HEK293T (cell line): ENCODE results near the gene AP3D1.
A peak's percentile ranks its signal among the peaks of the same experiment; 100 is the strongest.

Source experiments
- CTCF ChIA-PET: fragments of 350-600 bp; formaldehyde crosslinking; extraction: SDS; loops from one replicate; lab custom pipeline; 2021; ENCODE audit warnings: antibody characterized with exemption, inconsistent platforms; lab: Yijun Ruan, JAX
- POLR2A ChIA-PET: fragments of 350-600 bp; formaldehyde crosslinking; extraction: SDS; loops from one replicate; lab custom pipeline; 2020; ENCODE audit warnings: antibody characterized with exemption, inconsistent platforms; lab: Yijun Ruan, JAX
- DNase-seq: peaks from one replicate; pipeline ENCODE4 v3.0.0; 2012; ENCODE audit warnings: mixed read lengths; ENCODE audit errors: extremely low spot score
- ARNT ChIP-seq: fragments of 450-650 bp; IDR thresholded peaks from 2 replicates; pipeline ENCODE4 v1.6.1; 2017; ENCODE audit warnings: mild to moderate bottlenecking
- BHLHE40 ChIP-seq: fragments of 450-650 bp; IDR thresholded peaks from 2 replicates; pipeline ENCODE4 v1.6.1; 2016; ENCODE audit warnings: mild to moderate bottlenecking, moderate library complexity, borderline replicate concordance
- CTBP1 ChIP-seq: fragments of 450-650 bp; IDR thresholded peaks from 2 replicates; pipeline ENCODE4 v1.6.1; 2016; ENCODE audit warnings: borderline replicate concordance
- ELF4 ChIP-seq: fragments of 450-650 bp; IDR thresholded peaks from 2 replicates; pipeline ENCODE4 v1.6.1; 2017; ENCODE audit warnings: antibody characterized with exemption
- FOXA1 ChIP-seq: fragments of 450-650 bp; IDR thresholded peaks from 2 replicates; pipeline ENCODE4 v1.6.1; 2016; ENCODE audit warnings: mild to moderate bottlenecking
- FOXK2 ChIP-seq: fragments of 450-650 bp; IDR thresholded peaks from 2 replicates; pipeline ENCODE4 v1.6.1; 2016; ENCODE audit warnings: mild to moderate bottlenecking
- FOXM1 ChIP-seq: fragments of 450-650 bp; IDR thresholded peaks from 2 replicates; pipeline ENCODE4 v1.6.1; 2017; ENCODE audit warnings: mild to moderate bottlenecking, borderline replicate concordance
- HDGF ChIP-seq: fragments of 450-650 bp; IDR thresholded peaks from 2 replicates; pipeline ENCODE4 v1.6.1; 2017; ENCODE audit warnings: antibody characterized with exemption, borderline replicate concordance
- L3MBTL2 ChIP-seq: fragments of 450-650 bp; conservative IDR thresholded peaks from 2 replicates; pipeline ENCODE4 v1.6.1; 2016; ENCODE audit warnings: mild to moderate bottlenecking
- LEF1 ChIP-seq: fragments of 450-650 bp; IDR thresholded peaks from 2 replicates; pipeline ENCODE4 v1.6.1; 2017; ENCODE audit warnings: mild to moderate bottlenecking, borderline replicate concordance
- NFRKB ChIP-seq: fragments of 450-650 bp; IDR thresholded peaks from 2 replicates; pipeline ENCODE4 v1.6.1; 2016; ENCODE audit warnings: mild to moderate bottlenecking, moderate library complexity
- PKNOX1 ChIP-seq: fragments of 450-650 bp; IDR thresholded peaks from 2 replicates; pipeline ENCODE4 v1.6.1; 2016
- SP1 ChIP-seq: fragments of 450-650 bp; IDR thresholded peaks from 2 replicates; pipeline ENCODE4 v1.6.1; 2017
- SUZ12 ChIP-seq: fragments of 450-650 bp; IDR thresholded peaks from 2 replicates; pipeline ENCODE4 v1.6.1; 2016; ENCODE audit warnings: mild to moderate bottlenecking
- TARDBP ChIP-seq: fragments of 450-650 bp; IDR thresholded peaks from 2 replicates; pipeline ENCODE4 v1.6.1; 2016
- ZNF384 ChIP-seq: fragments of 450-650 bp; IDR thresholded peaks from 2 replicates; pipeline ENCODE4 v1.6.1; 2016

Gene AP3D1

GRCh38 chr19:2171349-2172145 is 20.2 kb upstream of the AP3D1 start:
- ChIA-PET CTCF (interaction anchor here (0.6 kb wide), 1 partner anchor 18 kb away, joined by 4 read pairs; no protein-coding TSS in a partner anchor), POLR2A (interaction anchor here (0.6 kb wide), 1 partner anchor 16 kb away, joined by 3 read pairs; no protein-coding TSS in a partner anchor)
- TF ChIP-seq SUZ12 = no peak
- TF ChIP-seq TARDBP = no peak
- TF ChIP-seq NFRKB = no peak
- TF ChIP-seq HDGF = no peak
- no peak for TF ChIP-seq CTBP1
- TF ChIP-seq FOXA1 = no peak
- TF ChIP-seq ELF4 = no peak
- no peak for TF ChIP-seq ARNT
- no peak for TF ChIP-seq PKNOX1
- no peak for TF ChIP-seq LEF1
- TF ChIP-seq BHLHE40 = no peak
- TF ChIP-seq L3MBTL2 = no peak
- TF ChIP-seq ZNF384 = no peak
- TF ChIP-seq FOXK2 = no peak
- no peak for TF ChIP-seq FOXM1
- TF ChIP-seq SP1 = no peak

GRCh38 chr19:2170987-2171348 is 19.6 kb upstream of the AP3D1 start:
- CTCF ChIA-PET = interaction anchor here (0.6 kb wide), 1 partner anchor 17 kb away, joined by 4 read pairs; no protein-coding TSS in a partner anchor

More at GRCh38 chr19:2171349-2172145, 20.2 kb upstream of the AP3D1 start:
- DNase-seq = no peak

GRCh38 chr19:2170219-2170618 is 18.9 kb upstream of the AP3D1 start:
- ChIA-PET POLR2A (no interaction called here), CTCF (interaction anchor here (0.6 to 1.2 kb wide), 3 partner anchors 26 to 66 kb away, joined by 3 to 4 read pairs (median 3); partner anchors contain the start of gene PLEKHJ1)
- no peak for TF ChIP-seq FOXA1
- no peak for TF ChIP-seq PKNOX1
- no peak for TF ChIP-seq ELF4
- TF ChIP-seq HDGF = no peak
- TF ChIP-seq LEF1 = no peak
- no peak for TF ChIP-seq FOXM1
- TF ChIP-seq FOXK2 = no peak
- no peak for TF ChIP-seq SP1
- TF ChIP-seq ARNT = no peak
- TF ChIP-seq SUZ12 = no peak
- no peak for TF ChIP-seq CTBP1
- no peak for TF ChIP-seq BHLHE40
- TF ChIP-seq L3MBTL2 = no peak
- TF ChIP-seq ZNF384 = no peak
- TF ChIP-seq NFRKB = no peak
- TF ChIP-seq TARDBP = no peak
- no peak for DNase-seq

More at GRCh38 chr19:2170987-2171348, 19.6 kb upstream of the AP3D1 start:
- POLR2A ChIA-PET = interaction anchor here (0.6 kb wide), 1 partner anchor 16 kb away, joined by 3 read pairs; no protein-coding TSS in a partner anchor
- TF ChIP-seq ARNT (no peak), PKNOX1 (no peak), HDGF (no peak), SUZ12 (no peak), ELF4 (no peak), BHLHE40 (no peak), CTBP1 (no peak), L3MBTL2 (no peak), ZNF384 (no peak), LEF1 (no peak), SP1 (no peak), FOXK2 (no peak), FOXM1 (no peak), FOXA1 (no peak), TARDBP (no peak), NFRKB (no peak)
- no peak for DNase-seq

GRCh38 chr19:2168619-2169424 is 17.5 kb upstream of the AP3D1 start:
- POLR2A ChIA-PET = interaction anchor here (0.9 to 1.3 kb wide), 2 partner anchors 13 to 62 kb away, joined by 3 to 4 read pairs; no protein-coding TSS in a partner anchor
- peak; percentile 37 for DNase-seq
- CTCF ChIA-PET = interaction anchor here (1.2 kb wide), 1 partner anchor 31 kb away, joined by 3 read pairs; no protein-coding TSS in a partner anchor
- no peak for TF ChIP-seq CTBP1
- TF ChIP-seq PKNOX1 = no peak
- no peak for TF ChIP-seq FOXA1
- no peak for TF ChIP-seq ZNF384
- no peak for TF ChIP-seq L3MBTL2
- no peak for TF ChIP-seq TARDBP
- no peak for TF ChIP-seq NFRKB
- no peak for TF ChIP-seq ELF4
- no peak for TF ChIP-seq LEF1
- no peak for TF ChIP-seq SUZ12
- no peak for TF ChIP-seq HDGF
